A549 (cell line): Measurements from ENCODE around the gene SLC28A1. TPM values are rescaled to one million over a fixed set of nuclear protein-coding genes. Genes with fewer than 3 reads are reported as not detected.

ENCODE experiments used
- ATAC-seq, 2 experiments: fragments of 200-7000 bp in 1 of 2; fragments of >200 bp in 1 of 2; cut with Nextera tagmentation in 1 of 2; cut with Tn5 transposase in 1 of 2; 3 replicates each; pipeline versions ENCODE4 v1.8.0 to v1.9.1; 2018 to 2020; ENCODE audit warnings: mild to moderate bottlenecking in 1 of 2, moderate library complexity in 1 of 2
- CTCF ChIA-PET: fragments of 300-600 bp; sonication (Branson Sonifier 250); formaldehyde crosslinking; extraction: SDS; loops from one replicate; lab custom pipeline; 2021; ENCODE audit warnings: antibody characterized with exemption, inconsistent platforms; lab: Yijun Ruan, JAX
- POLR2A ChIA-PET: fragments of 350-600 bp; formaldehyde crosslinking; extraction: SDS; loops from one replicate; lab custom pipeline; 2021; ENCODE audit warnings: antibody characterized with exemption, inconsistent platforms; lab: Yijun Ruan, JAX
- DNase-seq, 2 experiments: peaks; one replicate each; pipeline versions ENCODE4 v3.0.0 to v3.0.0-alpha.2; 2011 to 2016; ENCODE audit warnings: low read depth in 1 of 2, low spot score in 1 of 2
- FAIRE-seq: peaks from 2 replicates; lab custom pipeline; 2011; peaks lifted over from hg19 to GRCh38; lab: Jason Lieb, UNC
- H3K27ac ChIP-seq, 2 experiments: fragments of >200 bp; sonication (Bioruptor Twin); formaldehyde crosslinking; 3 replicates each; pipeline ENCODE4 v1.5.1; 2016 to 2017
- H3K4me1 ChIP-seq: fragments of >200 bp; sonication (Bioruptor Twin); formaldehyde crosslinking; 3 replicates; pipeline ENCODE4 v1.6.1; 2016
- H3K4me2 ChIP-seq: fragments of >200 bp; sonication (Bioruptor Twin); formaldehyde crosslinking; 3 replicates; pipeline ENCODE4 v1.6.1; 2016
- H3K4me3 ChIP-seq: fragments of >200 bp; sonication (Bioruptor Twin); formaldehyde crosslinking; 3 replicates; pipeline ENCODE4 v1.5.1; 2016
- H3K9me3 ChIP-seq: fragments of >200 bp; sonication (Bioruptor Twin); formaldehyde crosslinking; 3 replicates; pipeline ENCODE4 v1.6.1; 2016
- BHLHE40 ChIP-seq: IDR thresholded peaks from 2 replicates; pipeline ENCODE4 v1.6.1; 2012; ENCODE audit warnings: low read depth, low read length, inconsistent platforms
- CHD2 ChIP-seq: fragments of 150-350 bp; IDR thresholded peaks from 2 replicates; pipeline ENCODE4 v1.6.1; 2014; ENCODE audit warnings: low read length; ENCODE audit not compliant: partially characterized antibody
- EHF ChIP-seq: fragments of 250-450 bp; sonication (Bioruptor Pico); IDR thresholded peaks from 2 replicates; pipeline ENCODE4 v1.5.0; 2020; ENCODE audit warnings: mild to moderate bottlenecking
- EP300 ChIP-seq, 2 experiments: fragments of >200 bp; sonication (Bioruptor Twin); formaldehyde crosslinking; IDR thresholded peaks; 2 replicates in 1 of 2; 3 replicates in 1 of 2; pipeline ENCODE4 v1.6.1; 2016 to 2017
- FOXS1 ChIP-seq: fragments of 250-450 bp; sonication (Bioruptor Pico); IDR thresholded peaks from 2 replicates; pipeline ENCODE4 v1.5.0; 2020; ENCODE audit warnings: mild to moderate bottlenecking, moderate library complexity
- HEYL ChIP-seq: fragments of 250-450 bp; sonication (Bioruptor Pico); IDR thresholded peaks from 2 replicates; pipeline ENCODE4 v1.8.0; 2021; ENCODE audit warnings: mild to moderate bottlenecking, moderate library complexity
- HOXB13 ChIP-seq: fragments of 250-450 bp; sonication (Bioruptor Pico); IDR thresholded peaks from 2 replicates; pipeline ENCODE4 v1.5.0; 2020; ENCODE audit warnings: low read depth, mild to moderate bottlenecking, moderate library complexity
- HOXB5 ChIP-seq: fragments of 250-450 bp; sonication (Bioruptor Pico); IDR thresholded peaks from 2 replicates; pipeline ENCODE4 v1.5.0; 2020; ENCODE audit warnings: mild to moderate bottlenecking, moderate library complexity
- JUNB ChIP-seq: fragments of >200 bp; sonication (Bioruptor Twin); formaldehyde crosslinking; IDR thresholded peaks from 2 replicates; pipeline ENCODE4 v1.6.1; 2016
- KDM1A ChIP-seq: fragments of 200-600 bp; sonication (generic); IDR thresholded peaks from 2 replicates; pipeline ENCODE4 v1.6.1; 2016; ENCODE audit warnings: low read depth, mild to moderate bottlenecking
- KDM5A ChIP-seq: fragments of 200-600 bp; sonication (generic); IDR thresholded peaks from 2 replicates; pipeline ENCODE4 v1.6.1; 2016; ENCODE audit warnings: antibody characterized with exemption, mild to moderate bottlenecking
- MAZ ChIP-seq: fragments of 150-350 bp; IDR thresholded peaks from 2 replicates; pipeline ENCODE4 v1.6.1; 2014; ENCODE audit warnings: antibody characterized with exemption, low read depth, low read length, borderline replicate concordance
- RNF2 ChIP-seq: fragments of 200-600 bp; sonication (generic); IDR thresholded peaks from 2 replicates; pipeline ENCODE4 v1.6.1; 2016; ENCODE audit warnings: low read depth, mild to moderate bottlenecking, antibody characterized with exemption, moderate library complexity, borderline replicate concordance
- TP53 ChIP-seq: fragments of 250-450 bp; sonication (Bioruptor Pico); IDR thresholded peaks from 2 replicates; pipeline ENCODE4 v1.5.0; 2021; ENCODE audit warnings: mild to moderate bottlenecking, moderate library complexity
- ZC3H11A ChIP-seq: fragments of 450-650 bp; IDR thresholded peaks from 2 replicates; pipeline ENCODE4 v1.6.1; 2014; ENCODE audit warnings: antibody characterized with exemption, mild to moderate bottlenecking
- ZNF302 ChIP-seq: fragments of 250-450 bp; sonication (Bioruptor Pico); IDR thresholded peaks from 2 replicates; pipeline ENCODE4 v1.9.0; 2021; ENCODE audit warnings: inconsistent platforms, mild to moderate bottlenecking, moderate library complexity
- WGBS: methylation state at CpG from one replicate; pipeline ENCODE4 v1.1.6; 2017; ENCODE audit errors: missing lambda C conversion rate; 5-methylcytosine and 5-hydroxymethylcytosine counted together
- polyA plus RNA-seq, 4 experiments: library from polyadenylated mRNA; depleted of rRNA in 3 of 4; stranded (reverse); fragments of >200 nt; fragmentation: RNase III in 1 of 4; extraction: RNeasy Plus Mini Kit Qiagen cat#74134 plus additional on column Dnase treatment in 1 of 4; gene quantifications; 2 replicates in 3 of 4; 3 replicates in 1 of 4; pipeline ENCODE4 v1.2.3, GENCODE V29; 2011 to 2017
- TF ChIP-seq, protein P1 (sequence below): fragments of >200 bp; sonication (Bioruptor Twin); formaldehyde crosslinking; IDR thresholded peaks from 3 replicates; pipeline ENCODE4 v1.6.1; 2016
- TF ChIP-seq, protein P2 (sequence below): IDR thresholded peaks from 2 replicates; pipeline ENCODE4 v1.6.1; 2012
- TF ChIP-seq, protein P3 (sequence below): fragments of 250-450 bp; sonication (Bioruptor Pico); IDR thresholded peaks from 2 replicates; pipeline ENCODE4 v1.5.0; 2021; ENCODE audit warnings: mild to moderate bottlenecking, moderate library complexity, borderline replicate concordance
- TF ChIP-seq, protein P4 (sequence below): fragments of 250-450 bp; sonication (Bioruptor Pico); IDR thresholded peaks from 2 replicates; pipeline ENCODE4 v1.5.0; 2020; ENCODE audit warnings: low read depth, mild to moderate bottlenecking, moderate library complexity
- TF ChIP-seq, protein P5 (sequence below): fragments of >200 bp; sonication (Bioruptor Twin); formaldehyde crosslinking; IDR thresholded peaks from 3 replicates; pipeline ENCODE4 v1.5.1; 2016

Gene SLC28A1
- polyA plus RNA-seq, 2 of the 4 experiments (the other 2 are of a cell fraction), result 0.06 to 0.13 TPM

DNA sequence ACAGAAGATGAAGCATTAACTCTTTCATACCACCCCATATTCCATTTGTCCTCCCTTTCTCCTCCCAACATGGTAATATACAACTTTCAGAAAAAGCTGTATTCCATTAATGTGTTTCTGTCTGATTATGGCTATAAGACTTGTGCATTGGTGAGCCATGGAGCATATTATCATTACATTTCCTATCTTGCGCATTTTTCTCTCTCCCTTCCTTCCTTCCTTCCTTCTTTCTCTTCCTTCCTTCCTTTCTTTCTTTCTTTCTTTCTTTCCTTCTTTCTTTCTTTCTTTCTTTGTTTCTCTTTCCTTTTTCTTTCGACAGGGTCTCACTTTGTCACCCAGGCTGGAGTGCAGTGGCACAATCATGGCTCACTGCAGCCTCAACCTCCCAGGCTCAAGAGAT, 71.7 kb downstream of the SLC28A1 start:
- FAIRE-seq (no peak), DNase-seq (no peak), ATAC-seq (no peak)
- no peak overlapping the region for H3K4me3 ChIP-seq
- CTCF ChIA-PET, result interaction anchor here (0.6 to 5.2 kb wide), 12 partner anchors 9 to 342 kb away, joined by 3 to 42 read pairs (median 5); partner anchors contain the start of gene PDE8A
- peak overlapping the region; percentile 87 to 90; a peak in 4 of 6 replicates for H3K27ac ChIP-seq
- WGBS, result 96% methylated on average over 2 of the region's 2 CpGs
- POLR2A ChIA-PET, result interaction anchor here (0.7 kb wide), 2 partner anchors 26 to 41 kb away, joined by 4 to 5 read pairs; partner anchors contain the start of gene PDE8A
- TF ChIP-seq HEYL (CRISPR knock-in tag), result no peak
- no peak for TF ChIP-seq HOXB13 (CRISPR knock-in tag)
- TF ChIP-seq, protein P1, sequence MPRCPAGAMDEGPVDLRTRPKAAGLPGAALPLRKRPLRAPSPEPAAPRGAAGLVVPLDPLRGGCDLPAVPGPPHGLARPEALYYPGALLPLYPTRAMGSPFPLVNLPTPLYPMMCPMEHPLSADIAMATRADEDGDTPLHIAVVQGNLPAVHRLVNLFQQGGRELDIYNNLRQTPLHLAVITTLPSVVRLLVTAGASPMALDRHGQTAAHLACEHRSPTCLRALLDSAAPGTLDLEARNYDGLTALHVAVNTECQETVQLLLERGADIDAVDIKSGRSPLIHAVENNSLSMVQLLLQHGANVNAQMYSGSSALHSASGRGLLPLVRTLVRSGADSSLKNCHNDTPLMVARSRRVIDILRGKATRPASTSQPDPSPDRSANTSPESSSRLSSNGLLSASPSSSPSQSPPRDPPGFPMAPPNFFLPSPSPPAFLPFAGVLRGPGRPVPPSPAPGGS, result no peak
- no peak for TF ChIP-seq BHLHE40
- no peak for TF ChIP-seq ZC3H11A
- no peak for TF ChIP-seq MAZ
- TF ChIP-seq JUNB, result no peak
- peaks cover 13% of the 10 kb centered on the region for H3K4me1 ChIP-seq
- peak overlapping the region; percentile 87; the same call in 2 of the 3 replicates for H3K4me2 ChIP-seq
- H3K9me3 ChIP-seq, result 0 out of 3 replicates have a peak, but pooled peaks cover 5% of the 10 kb centered on the region

DNA sequence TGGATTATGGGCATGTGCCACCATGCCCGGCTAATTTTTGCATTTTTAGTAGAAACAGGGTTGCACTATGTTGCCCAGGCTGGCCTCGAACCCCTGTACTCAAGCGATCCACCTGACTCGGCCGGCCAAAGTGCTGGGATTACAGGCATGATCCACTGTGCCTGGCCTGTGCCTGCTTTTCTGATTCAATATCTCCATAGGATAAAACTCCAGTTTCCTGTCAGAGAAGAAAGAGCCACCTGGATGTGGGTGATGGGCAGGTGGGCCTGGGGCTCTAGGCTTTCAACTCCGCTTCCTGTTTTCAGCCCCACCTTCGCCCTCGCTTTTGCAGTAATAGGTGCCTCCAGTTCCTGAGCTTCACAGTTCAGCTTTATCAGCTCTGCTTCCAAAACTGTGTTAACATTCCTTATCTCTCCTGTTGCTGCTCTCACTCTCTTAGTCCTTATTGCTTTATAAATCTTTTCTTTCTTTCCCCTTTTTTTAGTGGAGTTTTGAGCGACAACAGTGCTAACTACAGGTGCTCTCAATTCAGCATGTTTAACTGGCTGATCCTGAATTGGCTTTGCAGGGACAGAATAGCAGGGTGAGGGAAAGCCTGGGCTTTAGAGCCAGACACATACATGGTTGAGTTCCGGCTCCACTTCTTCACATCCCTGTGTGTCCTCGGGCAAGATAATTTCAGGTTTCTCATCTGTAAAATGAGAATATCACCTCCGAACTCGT, 76.1 kb downstream of the SLC28A1 start:
- no peak overlapping the region for H3K4me3 ChIP-seq
- peaks cover 21% of the 10 kb centered on the region for H3K9me3 ChIP-seq
- CTCF ChIA-PET, result interaction anchor here (1.3 to 5.1 kb wide), 2 partner anchors 21 to 85 kb away, joined by 3 to 42 read pairs; partner anchors contain the start of gene PDE8A
- ATAC-seq, result no peak; a peak in 1 of 6 replicates
- peak overlapping the region in 1 of 2 experiments; percentile 30; a peak in 2 of 6 replicates for H3K27ac ChIP-seq
- no peak overlapping the region for H3K4me2 ChIP-seq
- no peak for TF ChIP-seq KDM5A
- TF ChIP-seq, protein P2, sequence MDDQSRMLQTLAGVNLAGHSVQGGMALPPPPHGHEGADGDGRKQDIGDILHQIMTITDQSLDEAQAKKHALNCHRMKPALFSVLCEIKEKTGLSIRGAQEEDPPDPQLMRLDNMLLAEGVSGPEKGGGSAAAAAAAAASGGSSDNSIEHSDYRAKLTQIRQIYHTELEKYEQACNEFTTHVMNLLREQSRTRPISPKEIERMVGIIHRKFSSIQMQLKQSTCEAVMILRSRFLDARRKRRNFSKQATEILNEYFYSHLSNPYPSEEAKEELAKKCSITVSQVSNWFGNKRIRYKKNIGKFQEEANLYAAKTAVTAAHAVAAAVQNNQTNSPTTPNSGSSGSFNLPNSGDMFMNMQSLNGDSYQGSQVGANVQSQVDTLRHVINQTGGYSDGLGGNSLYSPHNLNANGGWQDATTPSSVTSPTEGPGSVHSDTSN, result no peak
- no peak for TF ChIP-seq CHD2
- no peak for TF ChIP-seq EHF (CRISPR knock-in tag)
- no peak for TF ChIP-seq BHLHE40
- TF ChIP-seq HOXB5, result no peak
- TF ChIP-seq FOXS1 (CRISPR knock-in tag), result no peak
- no peak for TF ChIP-seq ZNF302
- TF ChIP-seq TP53 (CRISPR knock-in tag), result no peak
- TF ChIP-seq, protein P3, sequence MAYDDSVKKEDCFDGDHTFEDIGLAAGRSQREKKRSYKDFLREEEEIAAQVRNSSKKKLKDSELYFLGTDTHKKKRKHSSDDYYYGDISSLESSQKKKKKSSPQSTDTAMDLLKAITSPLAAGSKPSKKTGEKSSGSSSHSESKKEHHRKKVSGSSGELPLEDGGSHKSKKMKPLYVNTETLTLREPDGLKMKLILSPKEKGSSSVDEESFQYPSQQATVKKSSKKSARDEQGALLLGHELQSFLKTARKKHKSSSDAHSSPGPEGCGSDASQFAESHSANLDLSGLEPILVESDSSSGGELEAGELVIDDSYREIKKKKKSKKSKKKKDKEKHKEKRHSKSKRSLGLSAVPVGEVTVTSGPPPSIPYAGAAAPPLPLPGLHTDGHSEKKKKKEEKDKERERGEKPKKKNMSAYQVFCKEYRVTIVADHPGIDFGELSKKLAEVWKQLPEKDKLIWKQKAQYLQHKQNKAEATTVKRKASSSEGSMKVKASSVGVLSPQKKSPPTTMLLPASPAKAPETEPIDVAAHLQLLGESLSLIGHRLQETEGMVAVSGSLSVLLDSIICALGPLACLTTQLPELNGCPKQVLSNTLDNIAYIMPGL, result no peak
- TF ChIP-seq EP300 (IDR thresholded peaks at IDR 0.05), result no peak
- TF ChIP-seq RNF2, result no peak
- TF ChIP-seq, protein P4, sequence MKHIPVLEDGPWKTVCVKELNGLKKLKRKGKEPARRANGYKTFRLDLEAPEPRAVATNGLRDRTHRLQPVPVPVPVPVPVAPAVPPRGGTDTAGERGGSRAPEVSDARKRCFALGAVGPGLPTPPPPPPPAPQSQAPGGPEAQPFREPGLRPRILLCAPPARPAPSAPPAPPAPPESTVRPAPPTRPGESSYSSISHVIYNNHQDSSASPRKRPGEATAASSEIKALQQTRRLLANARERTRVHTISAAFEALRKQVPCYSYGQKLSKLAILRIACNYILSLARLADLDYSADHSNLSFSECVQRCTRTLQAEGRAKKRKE, result no peak
- TF ChIP-seq KDM1A, result no peak
- TF ChIP-seq, protein P5, sequence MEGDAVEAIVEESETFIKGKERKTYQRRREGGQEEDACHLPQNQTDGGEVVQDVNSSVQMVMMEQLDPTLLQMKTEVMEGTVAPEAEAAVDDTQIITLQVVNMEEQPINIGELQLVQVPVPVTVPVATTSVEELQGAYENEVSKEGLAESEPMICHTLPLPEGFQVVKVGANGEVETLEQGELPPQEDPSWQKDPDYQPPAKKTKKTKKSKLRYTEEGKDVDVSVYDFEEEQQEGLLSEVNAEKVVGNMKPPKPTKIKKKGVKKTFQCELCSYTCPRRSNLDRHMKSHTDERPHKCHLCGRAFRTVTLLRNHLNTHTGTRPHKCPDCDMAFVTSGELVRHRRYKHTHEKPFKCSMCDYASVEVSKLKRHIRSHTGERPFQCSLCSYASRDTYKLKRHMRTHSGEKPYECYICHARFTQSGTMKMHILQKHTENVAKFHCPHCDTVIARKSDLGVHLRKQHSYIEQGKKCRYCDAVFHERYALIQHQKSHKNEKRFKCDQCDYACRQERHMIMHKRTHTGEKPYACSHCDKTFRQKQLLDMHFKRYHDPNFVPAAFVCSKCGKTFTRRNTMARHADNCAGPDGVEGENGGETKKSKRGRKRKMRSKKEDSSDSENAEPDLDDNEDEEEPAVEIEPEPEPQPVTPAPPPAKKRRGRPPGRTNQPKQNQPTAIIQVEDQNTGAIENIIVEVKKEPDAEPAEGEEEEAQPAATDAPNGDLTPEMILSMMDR, result no peak
- TF ChIP-seq, all 56 proteins: peak for 0
- POLR2A ChIA-PET, result no interaction called here
- FAIRE-seq (no peak), DNase-seq (no peak)
- peaks cover 6% of the 10 kb centered on the region for H3K4me1 ChIP-seq
- WGBS, result 86% methylated on average over 13 of the region's 13 CpGs
